Activated CD4-positive, alpha-beta T cell treated with anti-CD3 and anti-CD28 coated beads, Interleukin-2, amount 10 ng/mL, durations not matched to agents 7 days and 5 days (primary cell): ENCODE measurements around the gene SELENOV. TPM values are rescaled to one million over a fixed set of nuclear protein-coding genes. Genes with fewer than 3 reads are reported as not detected.
"Not testable (repeated sequence)": the region's sequence is repeated elsewhere in the genome, so short reads cannot be mapped to it uniquely, and the experiment has no call there.

ENCODE experiments used
- CTCF ChIA-PET: fragments of 350-600 bp; sonication (Branson Sonifier 250); formaldehyde crosslinking; loops from one replicate; lab custom pipeline; 2021; ENCODE audit warnings: antibody characterized with exemption; lab: Charles Lee
- POLR2A ChIA-PET: fragments of 350-600 bp; sonication (Branson Sonifier 250); formaldehyde crosslinking; loops from one replicate; lab custom pipeline; 2021; ENCODE audit warnings: antibody characterized with exemption; lab: Charles Lee
- DNase-seq: peaks from one replicate; pipeline ENCODE4 v3.0.0-alpha.2; 2020
- H3K27ac Mint-ChIP-seq: one replicate; pipeline ENCODE4 v1.8.0; 2021; ENCODE audit warnings: mild to moderate bottlenecking, moderate library complexity, mixed read lengths
- H3K27me3 Mint-ChIP-seq: one replicate; pipeline ENCODE4 v1.8.0; 2021; ENCODE audit warnings: mixed read lengths
- H3K36me3 Mint-ChIP-seq: one replicate; pipeline ENCODE4 v1.8.0; 2021; ENCODE audit warnings: low read depth, mixed read lengths
- H3K4me1 Mint-ChIP-seq: one replicate; pipeline ENCODE4 v1.8.0; 2021; ENCODE audit warnings: mixed read lengths
- H3K4me3 Mint-ChIP-seq: one replicate; pipeline ENCODE4 v1.8.0; 2021; ENCODE audit warnings: mild to moderate bottlenecking, moderate library complexity, mixed read lengths
- H3K9me3 Mint-ChIP-seq: one replicate; pipeline ENCODE4 v1.8.0; 2021; ENCODE audit warnings: mixed read lengths
- total RNA-seq, 2 experiments: library from RNA; stranded (reverse); gene quantifications; one replicate each; pipeline ENCODE4 v1.2.3, GENCODE V29; 2021

SELENOV gene
- total RNA-seq, 2 experiments from 2014 or later: not detected

GRCh38 chr19:39475748-39476147, 39.2 kb upstream of the SELENOV start:
- Mint-ChIP-seq H3K27me3 (no peaks in the 10 kb centered on the region), H3K36me3 (peaks cover 39% of the 10 kb centered on the region), H3K9me3 (no peaks in the 10 kb centered on the region), H3K4me1 (peaks cover 23% of the 10 kb centered on the region), H3K4me3 (no peak overlapping the region), H3K27ac (no peak overlapping the region)
- ChIA-PET POLR2A (no interaction called here), CTCF (interaction anchor here (1.2 kb wide), 1 partner anchor 33 kb away, joined by 3 read pairs; no protein-coding TSS in a partner anchor)
- DNase-seq: no peak

DNA sequence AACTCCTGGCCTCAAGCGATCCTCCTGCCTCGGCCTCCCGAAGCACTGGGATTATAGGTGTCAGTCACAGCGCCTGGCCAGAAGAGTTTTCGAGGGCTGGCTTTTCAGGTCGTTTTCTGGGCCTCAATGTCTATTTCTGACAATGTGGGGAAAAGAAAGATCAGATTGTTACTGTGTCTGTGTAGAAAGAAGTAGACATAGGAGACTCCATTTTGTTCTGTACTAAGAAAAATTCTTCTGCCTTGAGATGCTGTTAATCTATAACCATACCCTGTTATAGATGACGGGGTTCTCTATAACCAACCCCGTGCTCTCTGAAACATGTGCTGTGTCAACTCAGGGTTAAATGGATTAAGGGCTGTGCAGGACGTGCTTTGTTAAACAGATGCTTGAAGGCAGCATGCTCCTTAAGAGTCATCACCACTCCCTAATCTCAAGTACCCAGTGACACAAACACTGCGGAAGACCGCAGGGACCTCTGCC, 35.6 kb upstream of the SELENOV start:
- CTCF ChIA-PET, DNase-seq, POLR2A ChIA-PET, H3K27ac Mint-ChIP-seq, H3K9me3 Mint-ChIP-seq, H3K27me3 Mint-ChIP-seq: not testable (repeated sequence)
- H3K4me1 Mint-ChIP-seq: peaks cover 37% of the 10 kb centered on the region
- H3K36me3 Mint-ChIP-seq: peaks cover 23% of the 10 kb centered on the region
- H3K4me3 Mint-ChIP-seq: peak overlapping the region; percentile 83

- no peak for DNase-seq
- H3K27ac Mint-ChIP-seq: peak overlapping the region; percentile 95
- H3K27me3 Mint-ChIP-seq: no peaks in the 10 kb centered on the region
- CTCF ChIA-PET: interaction anchor here (1.0 kb wide), 2 partner anchors 44 to 82 kb away, joined by 3 to 4 read pairs; partner anchors contain the start of gene RPS16
- POLR2A ChIA-PET: interaction anchor here (0.7 kb wide), 1 partner anchor 54 kb away, joined by 3 read pairs; no protein-coding TSS in a partner anchor
- H3K4me1 Mint-ChIP-seq: peaks cover 37% of the 10 kb centered on the region
- H3K9me3 Mint-ChIP-seq: no peaks in the 10 kb centered on the region
- peak overlapping the region; percentile 83 for H3K4me3 Mint-ChIP-seq
- peaks cover 17% of the 10 kb centered on the region for H3K36me3 Mint-ChIP-seq
These were observed 35.0 kb upstream of the SELENOV start for GRCh38 chr19:39479916-39480315.

- Mint-ChIP-seq H3K4me1 (peaks cover 37% of the 10 kb centered on the region), H3K27me3 (no peaks in the 10 kb centered on the region), H3K4me3 (peak within 1 kb of the TSS; percentile 83), H3K27ac (peak within 1 kb of the TSS; percentile 95), H3K36me3 (peaks cover 14% of the 10 kb centered on the region), H3K9me3 (no peaks in the 10 kb centered on the region)
- ChIA-PET POLR2A (interaction anchor here (0.7 kb wide), 1 partner anchor 53 kb away, joined by 3 read pairs; no protein-coding TSS in a partner anchor), CTCF (interaction anchor here (0.7 to 1.4 kb wide), 4 partner anchors 17 to 283 kb away, joined by 3 to 4 read pairs (median 4); partner anchors contain the start of gene RPS16)
- DNase-seq: peak; percentile 98
These were observed 34.4 kb upstream of the SELENOV start, which contains the start of gene TIMM50 for GRCh38 chr19:39480337-39481228. Gene TIMM50 (plus strand): TSS chr19:39480838. CDS start chr19:39480854, 16 bp downstream.

DNA sequence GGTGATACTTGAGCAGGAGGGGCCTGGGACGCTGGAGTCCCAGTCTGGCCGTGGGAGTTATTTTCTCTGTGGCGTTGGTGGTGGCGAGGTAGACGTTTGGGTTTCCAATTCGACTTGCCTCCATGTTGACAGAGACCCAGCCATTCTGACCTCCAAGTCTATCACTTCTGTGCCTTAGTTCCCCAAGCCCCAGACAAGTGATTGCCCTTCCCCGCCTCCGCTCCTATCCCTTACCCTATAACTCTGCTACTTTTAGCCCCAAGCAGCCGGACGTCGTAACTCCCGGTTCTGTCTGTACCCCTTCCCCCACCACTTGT, 33.8 kb upstream of the SELENOV start:
- CTCF ChIA-PET: interaction anchor here (1.0 to 1.4 kb wide), 3 partner anchors 17 to 83 kb away, joined by 3 to 4 read pairs (median 4); partner anchors contain the start of gene RPS16
- Mint-ChIP-seq H3K27me3 (no peaks in the 10 kb centered on the region), H3K36me3 (peaks cover 17% of the 10 kb centered on the region), H3K27ac (peak overlapping the region; percentile 95), H3K9me3 (no peaks in the 10 kb centered on the region), H3K4me1 (peaks cover 37% of the 10 kb centered on the region), H3K4me3 (peak overlapping the region; percentile 83)
- POLR2A ChIA-PET: no interaction called here
- no peak for DNase-seq

GRCh38 chr19:39481676-39482075, 33.3 kb upstream of the SELENOV start:
- CTCF ChIA-PET: interaction anchor here (0.6 to 1.4 kb wide), 2 partner anchors 18 to 1073 kb away, joined by 3 to 4 read pairs; no protein-coding TSS in a partner anchor
- Mint-ChIP-seq H3K36me3 (peaks cover 13% of the 10 kb centered on the region), H3K4me1 (peaks cover 37% of the 10 kb centered on the region), H3K27ac (peak overlapping the region; percentile 95), H3K9me3 (no peaks in the 10 kb centered on the region), H3K27me3 (no peaks in the 10 kb centered on the region), H3K4me3 (peak overlapping the region; percentile 83)
- no peak for DNase-seq
- POLR2A ChIA-PET: no interaction called here

- DNase-seq: no peak
- no peaks in the 10 kb centered on the region for H3K27me3 Mint-ChIP-seq
- peaks cover 37% of the 10 kb centered on the region for H3K4me1 Mint-ChIP-seq
- POLR2A ChIA-PET: no interaction called here
- peaks cover 15% of the 10 kb centered on the region for H3K36me3 Mint-ChIP-seq
- H3K4me3 Mint-ChIP-seq: no peak overlapping the region
- no peak overlapping the region for H3K27ac Mint-ChIP-seq
- CTCF ChIA-PET: no interaction called here
- H3K9me3 Mint-ChIP-seq: no peaks in the 10 kb centered on the region
These were observed 31.8 kb upstream of the SELENOV start for GRCh38 chr19:39483141-39483540.

- POLR2A ChIA-PET: no interaction called here
- no peak overlapping the region for H3K27ac Mint-ChIP-seq
- CTCF ChIA-PET: interaction anchor here (1.0 to 1.7 kb wide), 2 partner anchors 14 to 15 kb away, joined by 4 to 5 read pairs; no protein-coding TSS in a partner anchor
- peaks cover 20% of the 10 kb centered on the region for H3K36me3 Mint-ChIP-seq
- no peaks in the 10 kb centered on the region for H3K4me1 Mint-ChIP-seq
- no peak overlapping the region for H3K4me3 Mint-ChIP-seq
- DNase-seq: no peak
- no peaks in the 10 kb centered on the region for H3K9me3 Mint-ChIP-seq
- H3K27me3 Mint-ChIP-seq: no peaks in the 10 kb centered on the region
These were observed 25.2 kb upstream of the SELENOV start for GRCh38 chr19:39489756-39490155.

DNA sequence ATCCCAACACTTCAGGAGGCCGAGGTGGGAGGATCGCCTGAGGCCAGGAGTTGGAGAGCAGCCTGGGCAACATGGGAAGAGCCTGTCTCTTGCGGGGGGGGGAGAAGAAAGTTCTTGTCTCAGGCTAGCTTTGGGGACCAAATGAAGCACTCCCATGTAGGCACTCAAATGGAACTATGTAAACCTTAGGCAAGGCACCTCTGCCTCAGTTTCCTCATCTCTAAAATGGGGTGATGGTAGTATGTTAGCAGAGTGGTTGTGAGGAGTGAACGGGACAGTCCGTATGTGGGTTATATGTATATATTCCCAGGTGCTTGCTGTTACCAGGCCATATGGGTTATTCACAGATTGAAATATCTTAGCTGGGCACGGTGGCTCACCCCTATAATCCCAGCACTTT, 22.7 kb upstream of the SELENOV start:
- peaks cover 13% of the 10 kb centered on the region for H3K27me3 Mint-ChIP-seq
- H3K9me3 Mint-ChIP-seq: no peaks in the 10 kb centered on the region
- no peak overlapping the region for H3K27ac Mint-ChIP-seq
- CTCF ChIA-PET: interaction anchor here (1.0 to 1.2 kb wide), 2 partner anchors 10 to 11 kb away, joined by 3 read pairs; no protein-coding TSS in a partner anchor
- DNase-seq: no peak
- no peak overlapping the region for H3K4me3 Mint-ChIP-seq
- H3K36me3 Mint-ChIP-seq: peaks cover 12% of the 10 kb centered on the region
- POLR2A ChIA-PET: interaction anchor here (0.6 kb wide), 1 partner anchor 143 kb away, joined by 5 read pairs; no protein-coding TSS in a partner anchor
- H3K4me1 Mint-ChIP-seq: no peaks in the 10 kb centered on the region

DNA sequence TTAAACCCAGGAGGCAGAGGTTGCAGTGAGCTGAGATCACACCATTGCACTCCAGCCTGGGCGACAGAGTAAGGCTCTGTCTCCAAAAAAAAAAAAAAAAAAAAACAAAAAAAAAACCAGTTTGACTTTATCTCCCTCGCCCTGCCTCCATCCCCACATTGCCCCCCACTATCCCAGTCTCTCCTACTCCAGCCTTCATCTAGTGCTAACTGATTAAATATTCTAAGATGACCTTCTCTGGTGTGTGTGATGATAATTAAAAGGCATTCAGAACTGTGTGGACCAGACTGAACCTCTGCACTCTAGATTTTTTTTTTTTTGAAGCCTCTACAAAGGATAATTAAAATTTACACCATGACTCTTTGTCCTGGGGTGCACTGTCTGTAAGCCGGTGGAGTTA, 22.2 kb upstream of the SELENOV start:
- H3K4me3 Mint-ChIP-seq: no peak overlapping the region
- H3K27me3 Mint-ChIP-seq: peaks cover 16% of the 10 kb centered on the region
- POLR2A ChIA-PET: no interaction called here
- CTCF ChIA-PET: interaction anchor here (1.2 kb wide), 1 partner anchor 10 kb away, joined by 3 read pairs; no protein-coding TSS in a partner anchor
- no peaks in the 10 kb centered on the region for H3K4me1 Mint-ChIP-seq
- H3K9me3 Mint-ChIP-seq: no peaks in the 10 kb centered on the region
- H3K36me3 Mint-ChIP-seq: peaks cover 11% of the 10 kb centered on the region
- no peak overlapping the region for H3K27ac Mint-ChIP-seq
- no peak for DNase-seq

GRCh38 chr19:39494661-39495060, 20.3 kb upstream of the SELENOV start:
- peaks cover 11% of the 10 kb centered on the region for H3K4me1 Mint-ChIP-seq
- CTCF ChIA-PET: no interaction called here
- no peaks in the 10 kb centered on the region for H3K36me3 Mint-ChIP-seq
- no peaks in the 10 kb centered on the region for H3K9me3 Mint-ChIP-seq
- H3K27me3 Mint-ChIP-seq: peaks cover 30% of the 10 kb centered on the region
- no peak for DNase-seq
- no peak overlapping the region for H3K4me3 Mint-ChIP-seq
- H3K27ac Mint-ChIP-seq: no peak overlapping the region
- POLR2A ChIA-PET: no interaction called here

- no peak for DNase-seq
- ChIA-PET POLR2A (no interaction called here), CTCF (interaction anchor here (0.6 to 1.0 kb wide), 5 partner anchors 9 to 350 kb away, joined by 3 to 4 read pairs (median 3); no protein-coding TSS in a partner anchor)
- Mint-ChIP-seq H3K27ac (no peak overlapping the region), H3K4me1 (peaks cover 15% of the 10 kb centered on the region), H3K9me3 (no peaks in the 10 kb centered on the region), H3K36me3 (no peaks in the 10 kb centered on the region), H3K4me3 (no peak overlapping the region), H3K27me3 (peaks cover 41% of the 10 kb centered on the region)
These were observed 18.9 kb upstream of the SELENOV start for GRCh38 chr19:39496063-39496462.

GRCh38 chr19:39497701-39497995, 17.3 kb upstream of the SELENOV start:
- DNase-seq: no peak
- H3K36me3 Mint-ChIP-seq: no peaks in the 10 kb centered on the region
- H3K4me3 Mint-ChIP-seq: no peak overlapping the region
- peaks cover 15% of the 10 kb centered on the region for H3K4me1 Mint-ChIP-seq
- CTCF ChIA-PET: interaction anchor here (0.9 kb wide), 2 partner anchors 9 to 16 kb away, joined by 3 read pairs; no protein-coding TSS in a partner anchor
- POLR2A ChIA-PET: no interaction called here
- peaks cover 47% of the 10 kb centered on the region for H3K27me3 Mint-ChIP-seq
- no peak overlapping the region for H3K27ac Mint-ChIP-seq
- no peaks in the 10 kb centered on the region for H3K9me3 Mint-ChIP-seq
